Tibial nerve (tissue), 4 donors: ENCODE data around the gene DOCK2.

ENCODE experiments used
- CTCF ChIP-seq, 5 experiments: fragments of 200-600 bp in 3 of 5; fragments of 450-650 bp in 2 of 5; sonication (generic) in 3 of 5; IDR thresholded peaks; one replicate each; pipeline ENCODE4 v1.5.1; 2016 to 2019; ENCODE audit warnings: antibody characterized with exemption in 5 of 5, mild to moderate bottlenecking in 3 of 5, moderate library complexity in 2 of 5
- EP300 ChIP-seq, 2 donors: sonication (generic); formaldehyde crosslinking; IDR thresholded peaks; one replicate each; pipeline ENCODE4 v1.6.1; 2017; ENCODE audit warnings: antibody characterized with exemption in 2 of 2, mild to moderate bottlenecking in 1 of 2
- POLR2A ChIP-seq, 2 donors: fragments of 450-650 bp; IDR thresholded peaks; one replicate each; pipeline ENCODE4 v1.6.1; 2017; ENCODE audit warnings: antibody characterized with exemption in 2 of 2, mild to moderate bottlenecking in 2 of 2, moderate library complexity in 2 of 2

GRCh38 chr5:169905017-169905416 is 267.9 kb downstream of the DOCK2 start:
- TF ChIP-seq CTCF (IDR thresholded peaks at IDR 0.05) (no peak), POLR2A (IDR thresholded peaks at IDR 0.05) (no peak), EP300 (IDR thresholded peaks at IDR 0.05) (no peak)
